ENCODE measurements around the gene DYRK1A.

DYRK1A gene

DNA sequence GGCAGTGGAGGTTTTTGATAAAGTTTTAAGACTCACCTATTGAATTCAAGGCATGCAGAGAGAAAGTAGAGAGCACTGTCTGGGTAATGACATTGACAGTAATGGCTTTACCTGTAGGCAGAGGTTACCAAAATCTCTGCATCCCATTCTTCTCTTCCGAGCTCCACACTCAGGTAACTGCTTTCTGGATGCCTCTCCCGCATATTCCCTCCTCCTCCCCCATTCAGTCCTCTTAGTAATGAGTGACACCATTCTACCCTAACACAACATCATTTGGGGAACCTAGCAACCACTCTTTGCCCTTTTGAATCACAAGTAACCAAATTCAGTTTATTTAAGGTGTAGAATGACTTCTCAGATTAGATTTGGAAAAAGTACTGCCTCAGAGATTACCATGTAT, 56.5 kb downstream of the DYRK1A start:
- Histone ChIP-seq H3K36me3 (ENCODE audit: control insufficient read depth, insufficient read depth, low read length) (peaks cover 2% of the 10 kb centered on the region), H3K4me3 (replicated peaks; ENCODE audit: low read depth, low read length) (no peak overlapping the region), H3K27me3 (replicated peaks; ENCODE audit: control insufficient read depth, insufficient read depth, low read length) (no peaks in the 10 kb centered on the region)
- TF ChIP-seq CTCF (IDR thresholded peaks at IDR 0.05; ENCODE audit: insufficient read depth, low read length, poor library complexity, severe bottlenecking) = no peak
- no peak for DNase-seq (ENCODE audit: extremely low read depth, insufficient read length)

DNA sequence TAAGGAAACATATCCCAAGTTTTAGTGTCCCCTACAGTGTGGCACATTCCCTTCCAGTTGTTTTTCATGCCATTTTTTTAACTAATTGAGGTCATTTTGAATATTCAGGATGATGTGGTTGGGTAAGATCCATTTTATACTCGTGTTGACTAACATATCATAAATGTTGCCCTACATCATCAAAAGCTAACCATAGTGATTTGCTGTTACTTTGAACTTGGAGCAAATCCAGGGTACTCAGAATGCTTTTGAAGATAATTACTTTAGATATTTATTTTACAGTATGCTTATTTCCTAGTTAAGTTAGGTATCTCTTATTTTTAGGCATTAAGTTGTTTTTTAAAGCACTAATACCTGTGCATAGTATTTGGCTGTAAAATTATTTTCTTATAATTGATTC, 57.8 kb downstream of the DYRK1A start:
- DNase-seq (ENCODE audit: extremely low read depth, insufficient read length) = no peak
- TF ChIP-seq CTCF (IDR thresholded peaks at IDR 0.05; ENCODE audit: insufficient read depth, low read length, poor library complexity, severe bottlenecking) = no peak

GRCh38 chr21:37425001-37425400, 58.4 kb downstream of the DYRK1A start:
- TF ChIP-seq CTCF (IDR thresholded peaks at IDR 0.05; ENCODE audit: insufficient read depth, low read length, poor library complexity, severe bottlenecking) = no peak
- H3K4me3 ChIP-seq (replicated peaks; ENCODE audit: low read depth, low read length) = no peak overlapping the region
- H3K27me3 ChIP-seq (replicated peaks; ENCODE audit: control insufficient read depth, insufficient read depth, low read length) = no peaks in the 10 kb centered on the region
- peaks cover 3% of the 10 kb centered on the region for H3K36me3 ChIP-seq (ENCODE audit: control insufficient read depth, insufficient read depth, low read length)
- no peak for DNase-seq (ENCODE audit: extremely low read depth, insufficient read length)

More for the DNA sequence above, 57.8 kb downstream of the DYRK1A start:
- H3K36me3 ChIP-seq (ENCODE audit: control insufficient read depth, insufficient read depth, low read length) = peaks cover 3% of the 10 kb centered on the region
- H3K4me3 ChIP-seq (replicated peaks; ENCODE audit: low read depth, low read length) = no peak overlapping the region
- H3K27me3 ChIP-seq (replicated peaks; ENCODE audit: control insufficient read depth, insufficient read depth, low read length) = no peaks in the 10 kb centered on the region

DNA sequence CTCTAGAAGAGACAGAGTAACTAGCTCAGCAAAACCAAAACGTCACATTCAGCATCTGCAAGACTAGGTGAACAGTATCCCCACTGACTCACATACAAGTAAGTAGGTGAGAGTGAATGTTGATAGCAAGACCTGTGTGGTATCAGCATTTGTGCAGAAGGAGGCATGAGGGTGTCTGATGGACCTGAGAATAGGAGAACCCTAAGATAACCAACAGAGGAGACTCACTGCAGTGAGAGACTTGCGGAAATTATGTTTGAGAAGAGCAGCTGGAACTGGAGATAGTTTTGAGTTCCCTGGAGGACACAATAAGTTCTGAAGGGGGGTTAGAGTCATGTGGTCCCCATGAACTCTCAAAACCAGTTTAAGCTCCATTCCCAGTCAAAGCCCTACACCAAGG, 59.1 kb downstream of the DYRK1A start:
- Histone ChIP-seq H3K36me3 (ENCODE audit: control insufficient read depth, insufficient read depth, low read length) (peaks cover 3% of the 10 kb centered on the region), H3K4me3 (replicated peaks; ENCODE audit: low read depth, low read length) (no peak overlapping the region), H3K27me3 (replicated peaks; ENCODE audit: control insufficient read depth, insufficient read depth, low read length) (no peaks in the 10 kb centered on the region)
- TF ChIP-seq CTCF (IDR thresholded peaks at IDR 0.05; ENCODE audit: insufficient read depth, low read length, poor library complexity, severe bottlenecking) = no peak
- no peak for DNase-seq (ENCODE audit: extremely low read depth, insufficient read length)

GRCh38 chr21:37427221-37427620, 60.6 kb downstream of the DYRK1A start:
- Histone ChIP-seq H3K27me3 (replicated peaks; ENCODE audit: control insufficient read depth, insufficient read depth, low read length) (no peaks in the 10 kb centered on the region), H3K36me3 (ENCODE audit: control insufficient read depth, insufficient read depth, low read length) (peaks cover 3% of the 10 kb centered on the region), H3K4me3 (replicated peaks; ENCODE audit: low read depth, low read length) (no peak overlapping the region)
- DNase-seq (ENCODE audit: extremely low read depth, insufficient read length) = no peak
- no peak for TF ChIP-seq CTCF (IDR thresholded peaks at IDR 0.05; ENCODE audit: insufficient read depth, low read length, poor library complexity, severe bottlenecking)

GRCh38 chr21:37429356-37429755, 62.8 kb downstream of the DYRK1A start:
- Histone ChIP-seq H3K27me3 (replicated peaks; ENCODE audit: control insufficient read depth, insufficient read depth, low read length) (no peaks in the 10 kb centered on the region), H3K4me3 (replicated peaks; ENCODE audit: low read depth, low read length) (no peak overlapping the region), H3K36me3 (ENCODE audit: control insufficient read depth, insufficient read depth, low read length) (peaks cover 3% of the 10 kb centered on the region)
- DNase-seq (ENCODE audit: extremely low read depth, insufficient read length) = no peak
- TF ChIP-seq CTCF (IDR thresholded peaks at IDR 0.05; ENCODE audit: insufficient read depth, low read length, poor library complexity, severe bottlenecking) = no peak

Data from GM06990 (cell line).